Nephron progenitor cell (in vitro differentiated cells): ENCODE results near the gene MLEC.

Experiments used
- DNase-seq: peaks from one replicate; pipeline ENCODE4 v3.0.0; 2021
- H3K27ac Mint-ChIP-seq: 2 replicates; pipeline ENCODE4 v1.8.0; 2021; ENCODE audit warnings: mild to moderate bottlenecking, moderate library complexity, mixed read lengths
- H3K27me3 Mint-ChIP-seq: 2 replicates; pipeline ENCODE4 v1.8.0; 2021; ENCODE audit warnings: mild to moderate bottlenecking, low read depth, mixed read lengths; ENCODE audit not compliant: poor library complexity
- H3K36me3 Mint-ChIP-seq: 2 replicates; pipeline ENCODE4 v1.8.0; 2021; ENCODE audit warnings: low read depth, mixed read lengths
- H3K4me1 Mint-ChIP-seq: 2 replicates; pipeline ENCODE4 v1.8.0; 2021; ENCODE audit warnings: mixed read lengths
- H3K4me3 Mint-ChIP-seq: 2 replicates; pipeline ENCODE4 v1.8.0; 2021; ENCODE audit warnings: mild to moderate bottlenecking, moderate library complexity, mixed read lengths
- H3K9me3 Mint-ChIP-seq: 2 replicates; pipeline ENCODE4 v1.8.0; 2021; ENCODE audit warnings: mild to moderate bottlenecking, moderate library complexity, mixed read lengths
- TF ChIP-seq, protein P1 (sequence below): fragments of 200-600 bp; sonication (generic); IDR thresholded peaks from 2 replicates; pipeline ENCODE4 v1.5.0; 2021; ENCODE audit warnings: antibody characterized with exemption

The MLEC gene

GRCh38 chr12:120642826-120643225, 44.1 kb upstream of the MLEC start:
- TF ChIP-seq, protein P1, sequence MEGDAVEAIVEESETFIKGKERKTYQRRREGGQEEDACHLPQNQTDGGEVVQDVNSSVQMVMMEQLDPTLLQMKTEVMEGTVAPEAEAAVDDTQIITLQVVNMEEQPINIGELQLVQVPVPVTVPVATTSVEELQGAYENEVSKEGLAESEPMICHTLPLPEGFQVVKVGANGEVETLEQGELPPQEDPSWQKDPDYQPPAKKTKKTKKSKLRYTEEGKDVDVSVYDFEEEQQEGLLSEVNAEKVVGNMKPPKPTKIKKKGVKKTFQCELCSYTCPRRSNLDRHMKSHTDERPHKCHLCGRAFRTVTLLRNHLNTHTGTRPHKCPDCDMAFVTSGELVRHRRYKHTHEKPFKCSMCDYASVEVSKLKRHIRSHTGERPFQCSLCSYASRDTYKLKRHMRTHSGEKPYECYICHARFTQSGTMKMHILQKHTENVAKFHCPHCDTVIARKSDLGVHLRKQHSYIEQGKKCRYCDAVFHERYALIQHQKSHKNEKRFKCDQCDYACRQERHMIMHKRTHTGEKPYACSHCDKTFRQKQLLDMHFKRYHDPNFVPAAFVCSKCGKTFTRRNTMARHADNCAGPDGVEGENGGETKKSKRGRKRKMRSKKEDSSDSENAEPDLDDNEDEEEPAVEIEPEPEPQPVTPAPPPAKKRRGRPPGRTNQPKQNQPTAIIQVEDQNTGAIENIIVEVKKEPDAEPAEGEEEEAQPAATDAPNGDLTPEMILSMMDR, result no peak
- no peaks in the 10 kb centered on the region for H3K36me3 Mint-ChIP-seq
- H3K4me3 Mint-ChIP-seq, result no peak overlapping the region
- no peak for DNase-seq
- peaks cover 17% of the 10 kb centered on the region for H3K4me1 Mint-ChIP-seq
- no peaks in the 10 kb centered on the region for H3K9me3 Mint-ChIP-seq
- H3K27me3 Mint-ChIP-seq, result peaks cover 86% of the 10 kb centered on the region
- no peak overlapping the region for H3K27ac Mint-ChIP-seq

DNA sequence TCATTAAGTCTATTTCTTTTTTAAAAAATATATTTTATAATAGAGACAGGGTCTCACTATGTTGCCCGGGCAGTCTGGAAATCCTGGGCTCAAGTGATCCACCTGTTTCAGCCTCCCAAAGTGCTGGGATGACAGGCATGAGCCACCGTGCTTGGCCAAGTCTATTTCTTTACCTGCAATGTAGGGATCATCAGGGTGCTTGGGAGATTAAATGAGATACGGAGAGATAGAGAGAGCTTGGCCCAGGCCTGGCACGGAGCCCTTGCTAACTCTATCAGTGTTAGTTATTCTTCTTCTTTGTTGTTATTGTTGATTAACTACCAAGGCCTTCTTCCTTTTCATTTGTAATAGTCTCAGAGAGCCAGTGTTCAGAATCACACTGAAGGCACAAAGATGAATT, 43.4 kb upstream of the MLEC start:
- H3K27ac Mint-ChIP-seq, result no peak overlapping the region
- peaks cover 78% of the 10 kb centered on the region for H3K27me3 Mint-ChIP-seq
- TF ChIP-seq, protein P1, result no peak
- no peak for DNase-seq
- no peak overlapping the region for H3K4me3 Mint-ChIP-seq
- H3K9me3 Mint-ChIP-seq, result no peaks in the 10 kb centered on the region
- H3K36me3 Mint-ChIP-seq, result no peaks in the 10 kb centered on the region
- peaks cover 25% of the 10 kb centered on the region for H3K4me1 Mint-ChIP-seq

DNA sequence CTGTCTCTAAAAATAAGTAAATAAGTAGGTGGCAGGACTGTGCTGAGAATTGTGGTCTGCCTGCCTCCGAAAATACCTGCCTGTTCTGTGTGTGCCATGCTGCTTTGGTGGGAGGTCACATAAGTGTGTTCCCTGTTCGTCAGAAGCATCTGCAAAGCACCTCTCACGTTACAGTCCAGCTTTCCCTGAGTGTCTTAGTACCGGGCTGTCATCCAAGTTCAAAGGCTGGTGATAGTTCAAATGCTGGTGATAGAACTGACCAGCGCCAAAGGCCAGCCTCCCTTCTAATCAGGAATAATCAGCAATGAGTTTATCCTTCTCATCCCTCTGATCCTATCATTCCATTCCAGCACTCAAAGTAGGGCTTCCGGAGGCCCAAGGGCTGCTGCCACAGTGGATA, 40.9 kb upstream of the MLEC start:
- no peaks in the 10 kb centered on the region for H3K9me3 Mint-ChIP-seq
- TF ChIP-seq, protein P1, result no peak
- no peak overlapping the region for H3K4me3 Mint-ChIP-seq
- peaks cover 47% of the 10 kb centered on the region for H3K4me1 Mint-ChIP-seq
- no peaks in the 10 kb centered on the region for H3K36me3 Mint-ChIP-seq
- DNase-seq, result no peak
- no peak overlapping the region for H3K27ac Mint-ChIP-seq
- H3K27me3 Mint-ChIP-seq, result peaks cover 67% of the 10 kb centered on the region

GRCh38 chr12:120647375-120647755, 39.6 kb upstream of the MLEC start:
- Mint-ChIP-seq H3K36me3 (no peaks in the 10 kb centered on the region), H3K27me3 (peaks cover 55% of the 10 kb centered on the region), H3K9me3 (no peaks in the 10 kb centered on the region), H3K27ac (no peak overlapping the region), H3K4me3 (no peak overlapping the region), H3K4me1 (peaks cover 51% of the 10 kb centered on the region)
- no peak for DNase-seq
- TF ChIP-seq, protein P1, result no peak

GRCh38 chr12:120649442-120650232, 37.3 kb upstream of the MLEC start:
- DNase-seq, result no peak
- Mint-ChIP-seq H3K27ac (peak overlapping the region; percentile 13), H3K27me3 (peaks cover 36% of the 10 kb centered on the region), H3K36me3 (no peaks in the 10 kb centered on the region), H3K4me1 (peaks cover 66% of the 10 kb centered on the region), H3K4me3 (peak overlapping the region; percentile 79), H3K9me3 (no peaks in the 10 kb centered on the region)
- TF ChIP-seq, protein P1, result peak; percentile 2

DNA sequence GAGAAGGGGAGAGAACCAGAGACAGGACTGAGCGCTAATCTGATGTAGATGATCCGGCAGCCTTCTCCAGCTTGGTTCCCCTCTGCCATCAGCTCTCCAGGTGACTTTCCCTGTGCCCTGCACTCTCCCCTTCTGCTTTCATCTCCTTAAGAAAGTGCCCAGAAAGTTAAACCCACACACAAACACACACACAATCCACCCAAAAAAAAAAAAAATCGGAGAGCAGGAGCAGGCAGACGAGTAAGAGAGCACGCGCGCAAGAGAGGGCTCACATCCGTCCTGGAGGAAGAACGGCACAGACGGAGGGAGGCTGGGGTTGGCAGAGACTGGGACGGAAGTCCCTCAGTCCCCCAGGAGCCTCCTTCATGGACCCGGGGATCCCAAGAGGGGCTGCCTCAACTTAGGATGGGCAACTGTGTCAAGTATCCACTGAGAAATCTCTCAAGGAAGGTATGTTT, 36.7 kb upstream of the MLEC start:
- Mint-ChIP-seq H3K9me3 (no peaks in the 10 kb centered on the region), H3K4me1 (peaks cover 71% of the 10 kb centered on the region), H3K4me3 (no peak overlapping the region), H3K27ac (no peak overlapping the region), H3K36me3 (no peaks in the 10 kb centered on the region), H3K27me3 (peaks cover 29% of the 10 kb centered on the region)
- DNase-seq, result no peak
- TF ChIP-seq, protein P1, result no peak
